HCT116 (cell line): Measurements from ENCODE around the gene ATP6V1B1.

Experiments
- CBX3 ChIP-seq: IDR thresholded peaks from 2 replicates; pipeline ENCODE4 v1.6.1; 2012; ENCODE audit warnings: low read depth
- CEBPB ChIP-seq: IDR thresholded peaks from 2 replicates; pipeline ENCODE4 v1.6.1; 2012; ENCODE audit warnings: low read depth
- EGR1 ChIP-seq: IDR thresholded peaks from 2 replicates; pipeline ENCODE4 v1.6.1; 2012; ENCODE audit warnings: low read depth
- EZH2 ChIP-seq: fragments of 200-600 bp; sonication (generic); IDR thresholded peaks from 2 replicates; pipeline ENCODE4 v1.6.1; 2017; ENCODE audit warnings: antibody characterized with exemption, mixed run types
- EZH2phosphoT487 ChIP-seq: fragments of 200-600 bp; IDR thresholded peaks from 2 replicates; pipeline ENCODE4 v1.6.1; 2018; ENCODE audit warnings: antibody characterized with exemption, borderline replicate concordance
- POLR2AphosphoS5 ChIP-seq: IDR thresholded peaks from 2 replicates; pipeline ENCODE4 v1.6.1; 2011; ENCODE audit warnings: mild to moderate bottlenecking, low read depth, low read length, moderate library complexity
- RAD21 ChIP-seq: IDR thresholded peaks from 2 replicates; pipeline ENCODE4 v1.6.1; 2012; ENCODE audit warnings: low read depth, mild to moderate bottlenecking
- REST ChIP-seq: IDR thresholded peaks from 2 replicates; pipeline ENCODE4 v1.6.1; 2012; ENCODE audit warnings: low read depth
- SP1 ChIP-seq: IDR thresholded peaks from 2 replicates; pipeline ENCODE4 v1.6.1; 2012; ENCODE audit warnings: low read depth
- SRF ChIP-seq: IDR thresholded peaks from 2 replicates; pipeline ENCODE4 v1.6.1; 2012; ENCODE audit warnings: low read depth
- TCF7L2 ChIP-seq: IDR thresholded peaks from 2 replicates; pipeline ENCODE4 v1.7.0; 2011; ENCODE audit warnings: borderline replicate concordance, inconsistent platforms; ENCODE audit not compliant: insufficient read depth, insufficient read length; ENCODE audit errors: extremely low read depth
- ZNF274 ChIP-seq: fragments of 200-500 bp; sonication (Bioruptor generic); IDR thresholded peaks from 2 replicates; pipeline ENCODE4 v1.6.1; 2014; ENCODE audit warnings: mild to moderate bottlenecking, low read depth, low read length, inconsistent platforms
- TF ChIP-seq, protein P1 (sequence below), 3 experiments: fragments of 200-600 bp in 1 of 3; sonication (generic) in 1 of 3; IDR thresholded peaks in 2 of 3; conservative IDR thresholded peaks in 1 of 3; 2 replicates each; pipeline ENCODE4 v1.5.1; 2012 to 2017; ENCODE audit warnings: low read depth in 2 of 3, low read length in 2 of 3, antibody characterized with exemption in 1 of 3, borderline replicate concordance in 1 of 3, control low read depth in 1 of 3, mild to moderate bottlenecking in 1 of 3, mixed read lengths in 1 of 3, mixed run types in 1 of 3, moderate library complexity in 1 of 3; ENCODE audit not compliant: insufficient read depth in 1 of 3
- TF ChIP-seq, protein P2 (sequence below): IDR thresholded peaks from 2 replicates; pipeline ENCODE4 v1.6.1; 2012

GRCh38 chr2:70984228-70984575 lies 48.5 kb downstream of the ATP6V1B1 start:
- TF ChIP-seq CBX3 (no peak), CEBPB (no peak), EZH2phosphoT487 (no peak), SP1 (no peak), EZH2 (no peak), SRF (no peak), EGR1 (no peak), ZNF274 (no peak), POLR2AphosphoS5 (no peak), REST (no peak), RAD21 (no peak), TCF7L2 (no peak)
- TF ChIP-seq, protein P1, sequence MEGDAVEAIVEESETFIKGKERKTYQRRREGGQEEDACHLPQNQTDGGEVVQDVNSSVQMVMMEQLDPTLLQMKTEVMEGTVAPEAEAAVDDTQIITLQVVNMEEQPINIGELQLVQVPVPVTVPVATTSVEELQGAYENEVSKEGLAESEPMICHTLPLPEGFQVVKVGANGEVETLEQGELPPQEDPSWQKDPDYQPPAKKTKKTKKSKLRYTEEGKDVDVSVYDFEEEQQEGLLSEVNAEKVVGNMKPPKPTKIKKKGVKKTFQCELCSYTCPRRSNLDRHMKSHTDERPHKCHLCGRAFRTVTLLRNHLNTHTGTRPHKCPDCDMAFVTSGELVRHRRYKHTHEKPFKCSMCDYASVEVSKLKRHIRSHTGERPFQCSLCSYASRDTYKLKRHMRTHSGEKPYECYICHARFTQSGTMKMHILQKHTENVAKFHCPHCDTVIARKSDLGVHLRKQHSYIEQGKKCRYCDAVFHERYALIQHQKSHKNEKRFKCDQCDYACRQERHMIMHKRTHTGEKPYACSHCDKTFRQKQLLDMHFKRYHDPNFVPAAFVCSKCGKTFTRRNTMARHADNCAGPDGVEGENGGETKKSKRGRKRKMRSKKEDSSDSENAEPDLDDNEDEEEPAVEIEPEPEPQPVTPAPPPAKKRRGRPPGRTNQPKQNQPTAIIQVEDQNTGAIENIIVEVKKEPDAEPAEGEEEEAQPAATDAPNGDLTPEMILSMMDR (IDR thresholded peaks at IDR 0.05 in 2 of 3, conservative IDR thresholded peaks at IDR 0.05 in 1 of 3; ENCODE audit: borderline replicate concordance in 1 of 3, insufficient read depth in 1 of 3, low read depth in 2 of 3, low read length in 2 of 3): no peak
- TF ChIP-seq, protein P2, sequence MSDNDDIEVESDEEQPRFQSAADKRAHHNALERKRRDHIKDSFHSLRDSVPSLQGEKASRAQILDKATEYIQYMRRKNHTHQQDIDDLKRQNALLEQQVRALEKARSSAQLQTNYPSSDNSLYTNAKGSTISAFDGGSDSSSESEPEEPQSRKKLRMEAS: no peak
